GM21529 (cell line): ENCODE results near the gene EVX1.

ENCODE experiments used
- ATAC-seq: cut with Tn5 transposase; IDR thresholded peaks from one replicate; pipeline ENCODE4 v1.9.1; 2021; ENCODE audit not compliant: unreplicated experiment

The EVX1 gene

DNA sequence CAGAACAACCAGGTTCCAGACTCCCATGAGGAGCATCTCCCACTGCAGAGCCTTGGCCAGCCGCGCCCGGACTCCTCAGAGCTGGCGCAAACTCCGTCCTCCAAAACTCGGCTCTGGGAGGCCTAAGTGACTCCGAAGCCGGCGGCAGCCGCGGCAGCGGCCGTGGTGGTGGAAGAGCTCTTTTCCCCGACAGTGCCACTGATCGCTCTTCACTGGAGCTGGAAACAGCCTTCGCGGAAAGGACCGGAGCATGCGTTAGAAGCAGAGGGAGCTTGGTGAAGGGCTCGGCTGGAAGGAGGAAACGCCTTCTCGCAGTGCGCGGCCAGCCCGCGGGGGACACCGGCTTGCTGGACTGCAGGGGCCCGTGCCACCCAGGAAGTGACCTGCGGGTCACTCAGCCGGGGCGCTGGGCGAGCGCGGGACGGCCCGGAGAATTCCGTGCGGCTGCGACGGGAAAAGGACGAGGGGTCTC, 37.7 kb upstream of the EVX1 start:
- ATAC-seq = no peak

DNA sequence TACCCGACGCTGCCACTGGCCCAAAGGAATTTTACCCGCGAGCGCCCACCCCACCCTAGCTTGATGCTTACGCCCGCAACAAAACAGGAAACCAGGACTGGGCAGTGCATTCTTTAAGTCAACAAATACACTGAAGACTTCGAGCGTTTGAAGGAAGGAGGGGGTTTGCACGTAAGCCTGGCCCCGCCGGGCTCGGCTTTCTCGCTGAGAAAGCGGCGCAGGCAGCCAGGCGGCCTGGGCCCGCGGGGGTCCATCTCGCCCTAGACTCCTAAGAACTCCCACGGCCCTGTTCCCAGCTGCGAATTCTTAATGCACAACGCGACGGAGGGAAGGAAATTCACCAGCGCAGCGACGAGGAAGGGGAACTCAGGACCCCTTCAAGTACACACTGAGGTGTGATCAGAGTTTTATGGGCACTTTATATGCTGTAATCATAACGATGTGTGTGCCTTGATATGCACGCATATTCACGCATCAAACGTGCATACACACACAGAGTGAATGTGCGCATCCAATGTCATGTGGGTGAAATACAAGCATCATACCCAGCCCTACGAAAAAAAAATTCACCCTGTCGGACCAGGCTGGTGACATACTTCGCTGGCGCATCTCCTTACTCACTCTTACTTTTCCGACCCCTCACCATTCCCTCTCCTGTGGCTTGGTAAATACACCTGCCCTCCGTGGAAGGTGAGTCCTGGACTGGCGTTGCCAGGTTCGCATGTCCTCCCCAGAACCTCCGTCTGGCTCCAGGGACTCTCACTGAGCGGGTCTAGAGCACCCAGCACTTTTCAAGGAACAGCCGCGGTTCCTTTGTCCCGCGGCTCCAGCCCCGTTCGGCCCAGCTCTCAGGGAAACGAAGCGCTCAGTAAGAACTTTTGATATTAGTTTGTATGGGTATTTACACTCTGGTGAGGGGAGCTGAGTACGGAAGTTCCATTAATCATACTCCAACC, 37.0 kb upstream of the EVX1 start:
- no peak for ATAC-seq

DNA sequence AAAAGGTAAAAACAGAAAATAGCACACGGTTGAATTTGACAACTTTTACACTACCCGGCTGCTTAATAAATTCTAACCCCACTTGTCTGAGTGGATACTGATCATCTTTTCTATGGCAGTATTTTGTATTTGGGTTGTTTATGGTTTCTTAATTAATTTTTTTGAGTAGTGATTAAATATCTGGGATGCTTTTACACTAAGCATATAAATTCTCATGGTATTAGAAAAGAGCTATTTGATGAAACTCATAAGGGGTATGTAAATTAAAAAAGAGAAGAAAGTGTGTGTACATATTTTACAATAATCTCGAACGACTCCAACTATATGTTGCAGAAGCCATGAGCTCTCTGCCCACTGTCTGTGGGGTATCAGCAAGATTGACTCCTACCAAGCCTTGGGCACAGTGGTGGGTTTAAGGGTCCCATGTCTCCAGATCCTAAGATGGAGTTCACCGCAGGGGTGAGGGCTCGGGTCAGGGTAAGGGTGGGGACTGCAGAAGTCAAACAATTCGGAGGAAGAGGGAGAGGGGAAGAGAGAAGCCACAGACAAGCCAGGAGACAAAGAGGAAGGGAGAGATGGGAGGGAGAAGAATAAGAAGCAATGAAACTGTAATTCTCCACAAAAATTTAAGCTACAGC, 35.1 kb upstream of the EVX1 start:
- ATAC-seq = no peak

DNA sequence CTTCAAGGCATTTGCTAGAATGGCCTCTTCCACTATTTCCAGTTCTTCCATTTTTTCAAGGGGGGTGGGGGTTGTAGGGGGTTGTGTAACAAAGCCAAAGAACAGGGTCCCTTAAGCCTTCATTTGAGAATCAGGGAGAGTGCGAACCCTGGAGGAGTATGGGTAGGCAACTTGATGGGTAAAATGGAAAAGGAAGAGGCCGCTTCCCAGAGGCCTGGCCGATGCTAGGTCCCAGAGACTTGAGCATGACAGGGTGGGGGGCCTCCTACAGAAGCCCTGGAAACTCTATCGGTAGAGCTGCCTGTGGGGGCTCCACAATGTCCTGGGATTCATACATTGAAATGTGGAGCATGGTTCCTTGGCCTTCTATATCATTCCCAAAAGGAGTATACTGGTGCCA, 33.6 kb upstream of the EVX1 start:
- no peak for ATAC-seq

DNA sequence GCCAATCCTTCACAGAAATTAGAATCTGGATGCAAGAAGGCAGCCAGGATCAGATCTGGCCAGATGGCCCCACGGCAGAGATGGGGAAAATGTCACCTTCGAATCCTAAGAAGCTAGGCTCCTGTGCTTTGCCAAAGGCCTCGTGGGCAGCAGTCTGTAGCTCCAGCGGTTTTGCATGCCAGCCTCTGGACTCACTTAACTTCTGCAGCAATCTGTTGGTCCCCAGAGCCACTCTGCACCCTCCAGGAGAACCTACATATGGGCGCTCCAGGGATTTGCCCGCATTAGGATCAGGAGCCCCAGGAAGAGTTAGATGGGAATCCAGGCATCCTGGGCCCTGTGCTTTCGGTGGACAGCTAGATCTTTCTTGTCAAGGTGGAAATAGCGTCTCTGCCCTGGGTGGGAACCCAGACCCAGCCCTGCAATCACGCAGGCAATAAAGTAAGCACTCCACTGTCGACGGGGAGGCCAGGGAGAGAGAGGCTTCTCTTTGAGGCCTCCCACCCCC, 32.6 kb upstream of the EVX1 start:
- ATAC-seq = no peak

DNA sequence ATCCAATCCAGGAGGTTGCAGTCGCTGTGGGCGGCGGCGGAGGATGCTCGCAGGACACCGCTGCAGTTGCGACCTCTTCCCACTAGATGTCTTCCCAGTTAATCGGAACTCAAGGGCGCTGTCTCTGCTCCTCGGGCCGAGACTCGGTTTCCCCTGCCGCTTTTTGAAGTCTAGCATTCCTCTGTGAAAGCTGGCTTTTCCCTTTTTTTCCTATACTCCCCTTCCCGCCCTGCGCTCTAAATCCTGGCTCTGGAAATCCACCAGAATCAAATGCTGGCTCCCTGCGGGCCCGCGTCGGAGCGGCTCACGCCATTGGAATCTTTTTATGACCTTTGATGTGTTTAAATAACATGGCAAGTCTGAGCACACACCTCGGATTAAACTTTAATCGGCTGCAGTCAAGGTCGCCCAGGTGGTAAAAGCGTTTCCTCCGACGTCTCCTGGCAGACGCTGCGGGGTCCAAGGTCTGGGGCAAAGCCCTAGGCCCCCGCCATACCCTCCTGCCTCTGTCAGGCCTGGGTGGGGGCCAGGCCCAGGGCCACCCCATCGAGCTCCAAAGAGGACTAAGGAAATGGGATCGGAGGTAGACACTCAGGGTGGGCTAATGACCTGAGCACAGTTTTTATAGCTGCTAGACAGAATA, 32.0 kb upstream of the EVX1 start:
- ATAC-seq = no peak

DNA sequence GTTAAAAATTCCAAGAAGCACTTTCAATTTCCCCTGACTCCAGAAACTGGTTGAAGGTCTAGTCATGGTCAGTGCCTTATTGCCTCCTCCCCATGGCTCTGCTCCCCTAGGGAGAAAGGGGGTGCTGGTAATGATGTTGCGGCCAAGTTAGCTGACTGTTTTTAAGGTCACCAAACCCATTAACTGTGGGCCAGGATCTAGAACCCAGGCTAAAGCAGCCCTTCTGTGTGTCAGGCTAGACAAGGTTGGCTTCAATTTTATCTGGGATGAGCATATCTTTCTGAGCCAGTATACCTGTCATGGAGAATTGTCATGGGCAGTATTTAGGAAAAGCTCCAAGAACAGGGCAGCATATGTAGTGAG, 31.5 kb upstream of the EVX1 start:
- ATAC-seq = no peak

DNA sequence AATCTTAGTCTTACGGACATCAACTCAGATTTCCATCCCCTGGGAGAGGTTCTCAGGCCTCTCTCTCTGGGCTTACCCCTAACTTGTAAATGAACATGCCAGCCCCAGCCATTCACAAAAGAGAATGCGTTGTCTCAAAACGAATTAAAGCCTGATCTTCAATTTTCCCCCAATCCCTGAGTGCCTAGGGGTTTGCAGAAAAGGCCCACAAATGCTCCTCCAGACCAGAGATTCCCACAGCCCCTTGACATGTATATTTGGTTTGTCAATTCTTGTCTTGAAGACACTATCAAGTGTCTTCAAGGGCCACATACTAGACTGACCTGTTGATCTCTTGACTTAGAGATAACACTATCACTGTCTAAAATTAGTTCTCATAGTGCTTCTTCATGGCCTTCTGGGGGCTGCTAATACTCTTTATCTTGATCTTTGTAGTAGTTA, 30.8 kb upstream of the EVX1 start:
- ATAC-seq = no peak

DNA sequence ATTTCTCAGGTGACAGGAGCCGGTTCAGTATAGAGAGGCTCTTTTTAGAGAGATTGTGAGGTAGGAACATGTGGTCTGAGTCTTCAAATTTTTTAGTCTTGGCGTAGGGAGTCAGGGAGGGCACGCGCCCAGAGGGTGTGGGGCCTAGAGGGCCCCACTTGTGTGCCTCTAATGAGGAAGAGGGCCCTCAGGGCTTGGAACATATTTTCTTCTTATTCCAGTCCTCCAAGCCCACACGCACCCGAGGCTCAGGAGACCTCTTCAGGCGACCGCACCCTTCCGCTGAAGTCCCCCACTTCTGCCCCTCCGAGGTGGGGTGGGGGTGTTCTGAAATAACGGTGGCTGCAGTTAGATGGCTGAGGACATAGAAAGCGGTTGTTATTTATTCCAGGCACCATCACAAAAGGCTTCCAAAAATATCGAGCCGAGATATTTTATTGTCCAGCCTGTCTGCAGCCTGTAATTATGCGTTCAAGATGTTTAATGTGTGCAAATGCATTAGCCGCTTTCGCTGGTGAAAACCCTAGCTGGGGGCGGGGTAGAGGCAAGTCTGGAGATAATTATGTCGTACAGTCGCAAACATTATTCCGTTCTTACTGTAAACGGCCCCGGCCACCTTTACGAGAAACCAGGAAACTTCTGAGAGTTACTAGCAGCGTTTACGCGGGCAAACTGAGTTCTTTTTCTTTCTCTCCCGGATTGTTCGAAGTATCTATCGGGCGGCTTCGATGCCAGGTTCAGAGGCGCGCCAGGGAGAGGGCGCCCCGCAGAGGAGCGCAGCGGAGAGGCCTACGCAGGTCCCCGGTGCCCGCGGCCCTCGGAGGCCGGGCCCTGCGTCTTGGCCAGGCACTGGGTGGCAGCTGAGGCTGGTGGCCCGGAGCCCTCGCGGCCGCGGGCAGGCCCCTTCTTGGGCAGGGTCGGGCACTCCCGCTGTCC, 29.8 kb upstream of the EVX1 start:
- no peak for ATAC-seq

DNA sequence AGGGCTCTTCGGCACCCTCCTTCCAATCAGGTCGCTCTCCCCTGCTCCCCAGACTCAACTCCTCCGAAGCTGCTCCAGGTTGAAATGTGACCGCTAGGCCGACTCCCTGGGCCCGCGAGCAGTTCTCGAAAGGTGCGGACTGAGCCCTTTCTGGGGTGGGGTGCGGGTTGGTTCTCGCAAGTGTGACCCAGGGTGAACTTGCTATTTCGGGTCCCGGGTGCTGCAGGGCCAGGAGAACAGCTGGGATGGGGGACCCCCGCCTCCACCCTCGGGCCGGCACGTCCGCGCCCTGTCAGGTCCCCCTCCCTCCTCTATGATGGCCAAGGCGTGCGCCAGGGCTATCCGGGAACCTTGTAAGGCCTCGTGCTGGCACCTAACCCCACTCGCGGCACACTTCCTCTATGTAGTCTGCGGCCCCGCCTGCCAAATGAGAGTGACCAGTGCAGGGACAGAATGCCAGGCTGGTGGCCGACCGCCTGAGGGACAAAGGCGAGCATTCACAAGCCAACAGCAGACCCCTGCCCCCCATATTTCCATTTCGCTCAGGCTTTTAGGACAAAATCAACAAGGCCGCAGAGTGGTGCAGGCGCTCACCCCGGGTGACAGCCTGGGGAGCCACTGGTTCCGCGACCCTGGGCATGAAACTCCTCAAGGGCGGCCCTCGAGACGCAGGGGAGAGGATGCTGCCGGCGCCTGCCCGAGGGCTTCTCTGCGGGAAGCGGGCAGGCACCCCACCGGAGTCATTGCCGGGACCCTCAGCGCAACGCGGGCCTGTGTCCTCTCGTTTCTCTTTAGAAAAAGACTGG, 29.0 kb upstream of the EVX1 start:
- no peak for ATAC-seq

DNA sequence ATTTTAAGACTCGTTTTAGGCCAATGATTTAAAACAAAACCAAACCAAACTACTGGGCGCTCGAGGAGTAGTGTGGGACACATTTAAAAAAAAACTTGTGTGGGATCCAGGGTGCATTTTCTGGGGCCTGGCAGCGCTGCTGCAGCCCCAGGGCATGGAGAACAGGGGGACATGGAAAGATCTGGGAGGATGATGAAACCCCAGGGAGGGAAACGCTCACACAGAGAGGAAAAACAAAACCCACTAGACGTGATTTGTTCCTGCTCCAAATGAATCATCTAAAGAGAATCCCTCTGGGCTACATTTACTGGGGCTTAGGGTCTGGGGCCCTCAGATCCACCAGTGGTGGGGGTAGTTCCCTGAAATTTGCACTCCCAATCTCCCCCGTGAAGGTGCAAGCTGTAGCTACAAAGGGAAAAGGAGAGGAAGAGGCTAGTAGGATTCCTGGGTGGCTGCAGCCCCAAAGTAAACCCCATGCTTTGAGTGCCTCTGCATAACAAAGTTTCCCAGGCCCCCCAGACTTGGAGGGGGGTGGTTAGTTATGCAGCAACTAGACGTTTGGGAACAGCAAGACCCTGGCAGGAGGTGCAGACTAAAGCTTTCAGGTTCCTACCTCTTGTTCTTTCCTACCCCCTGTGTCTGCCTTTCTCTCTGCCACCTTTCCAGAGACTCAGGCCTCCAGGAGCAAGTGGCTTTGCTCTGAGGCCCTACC, 28.2 kb upstream of the EVX1 start:
- ATAC-seq = no peak

DNA sequence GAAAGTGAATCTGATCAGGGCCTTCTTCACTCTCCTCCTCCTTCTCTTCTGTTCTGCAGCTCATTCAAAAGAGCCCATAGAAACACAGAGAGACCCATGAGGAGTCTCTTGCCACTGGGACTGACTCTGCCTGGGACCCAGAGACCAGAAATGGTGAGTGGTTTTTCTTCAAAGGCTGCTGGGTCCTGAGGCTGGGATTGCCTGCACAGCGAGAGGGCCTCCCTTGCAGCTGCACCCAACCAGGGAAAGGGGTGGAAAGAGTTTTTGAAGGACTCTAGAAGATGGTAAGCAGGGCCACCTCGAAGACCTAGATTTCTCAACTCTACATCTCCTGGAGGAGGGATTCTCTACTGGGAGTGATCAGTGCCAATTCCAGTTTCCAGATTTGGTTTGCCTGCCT, 27.2 kb upstream of the EVX1 start:
- no peak for ATAC-seq

DNA sequence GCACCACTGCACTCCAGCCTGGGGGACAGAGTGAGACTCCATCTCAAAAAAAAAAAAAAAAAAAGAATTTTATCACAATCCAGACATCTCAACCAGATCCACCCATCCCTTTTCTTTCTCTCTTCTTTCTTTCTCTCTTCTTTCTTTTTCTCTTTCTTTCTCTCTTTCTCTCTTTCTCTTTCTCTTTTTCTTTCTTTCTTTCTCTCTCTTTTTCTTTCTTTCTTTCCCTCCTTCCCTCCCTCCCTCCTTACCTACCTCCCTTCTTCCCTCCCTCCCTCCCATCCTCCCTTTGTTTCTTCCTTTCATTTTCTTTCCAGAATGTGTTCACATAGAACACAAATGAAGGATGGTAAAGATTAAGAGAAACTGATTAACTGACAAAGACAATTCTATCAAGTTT, 24.7 kb upstream of the EVX1 start:
- ATAC-seq = no peak

DNA sequence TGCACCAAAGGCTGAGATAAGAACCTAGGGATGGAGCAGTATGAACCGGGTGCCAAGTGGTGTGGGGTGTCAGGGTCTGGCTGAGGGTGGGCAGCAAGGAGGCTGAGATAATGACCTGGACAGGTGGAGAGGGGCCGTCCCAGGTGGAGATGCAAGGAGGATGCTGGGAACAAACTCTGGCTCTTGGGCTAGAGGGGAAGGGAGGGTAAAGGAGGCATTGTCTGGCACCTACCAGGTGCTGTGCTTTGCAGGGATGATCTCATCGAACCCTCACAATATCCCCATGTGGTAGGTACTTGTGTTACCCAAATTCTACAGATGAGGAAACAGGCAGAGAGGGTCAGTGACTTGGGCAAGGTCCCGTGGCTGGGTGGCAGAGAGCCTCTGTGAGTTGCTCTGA, 22.8 kb upstream of the EVX1 start:
- no peak for ATAC-seq

DNA sequence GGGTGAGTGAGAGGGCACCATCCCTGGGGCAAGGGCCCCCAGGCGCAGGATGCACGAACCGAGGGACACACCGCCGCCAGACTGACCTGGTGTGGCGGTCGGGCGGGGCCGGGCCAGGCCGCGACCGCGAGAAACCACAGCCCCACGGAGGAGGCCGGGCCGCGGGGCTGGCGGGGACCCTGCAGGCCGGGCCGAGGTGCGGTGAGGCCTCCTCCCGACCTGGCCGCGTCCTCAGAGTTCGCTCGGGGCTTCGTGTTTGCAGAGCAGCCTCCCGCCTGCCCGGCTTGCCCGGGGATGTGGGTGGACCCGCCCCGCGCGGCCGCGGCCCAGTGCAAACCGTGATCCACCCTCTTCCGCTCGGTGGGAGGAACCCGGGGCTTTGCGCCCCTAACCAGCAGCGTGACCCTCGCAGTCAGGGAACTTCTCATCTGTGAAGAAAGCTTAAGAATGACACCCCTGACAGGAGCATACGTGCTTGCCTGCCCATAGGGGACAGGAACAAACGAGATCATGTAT, 22.1 kb upstream of the EVX1 start:
- ATAC-seq = no peak

DNA sequence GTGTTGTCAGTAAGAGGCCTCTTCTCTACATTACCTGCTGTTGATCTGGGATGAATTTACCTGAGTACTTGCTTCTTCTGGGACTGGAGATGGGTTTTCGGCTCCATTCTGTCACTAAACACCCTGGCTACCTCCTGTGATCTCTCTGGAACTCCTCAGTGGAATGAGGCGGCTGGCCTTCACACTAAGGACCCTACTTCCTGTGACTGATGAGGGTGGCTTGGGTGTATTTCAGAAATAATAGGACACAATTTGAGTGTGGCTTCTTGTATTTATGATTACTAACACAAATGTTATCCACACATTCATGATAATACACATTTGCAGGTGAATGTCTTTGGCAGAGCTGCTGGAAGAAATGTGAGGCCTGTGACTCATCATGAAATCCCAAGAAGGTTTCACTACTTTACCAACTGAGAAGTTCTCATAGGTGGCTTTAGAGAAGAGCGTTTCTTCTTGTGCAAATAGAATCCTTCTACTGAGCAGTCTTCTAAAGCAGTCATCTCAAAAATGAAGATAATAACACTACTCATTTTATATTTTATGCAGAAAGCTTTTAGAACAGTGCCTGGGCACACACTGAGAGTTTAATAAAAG, 21.3 kb upstream of the EVX1 start:
- ATAC-seq = no peak

DNA sequence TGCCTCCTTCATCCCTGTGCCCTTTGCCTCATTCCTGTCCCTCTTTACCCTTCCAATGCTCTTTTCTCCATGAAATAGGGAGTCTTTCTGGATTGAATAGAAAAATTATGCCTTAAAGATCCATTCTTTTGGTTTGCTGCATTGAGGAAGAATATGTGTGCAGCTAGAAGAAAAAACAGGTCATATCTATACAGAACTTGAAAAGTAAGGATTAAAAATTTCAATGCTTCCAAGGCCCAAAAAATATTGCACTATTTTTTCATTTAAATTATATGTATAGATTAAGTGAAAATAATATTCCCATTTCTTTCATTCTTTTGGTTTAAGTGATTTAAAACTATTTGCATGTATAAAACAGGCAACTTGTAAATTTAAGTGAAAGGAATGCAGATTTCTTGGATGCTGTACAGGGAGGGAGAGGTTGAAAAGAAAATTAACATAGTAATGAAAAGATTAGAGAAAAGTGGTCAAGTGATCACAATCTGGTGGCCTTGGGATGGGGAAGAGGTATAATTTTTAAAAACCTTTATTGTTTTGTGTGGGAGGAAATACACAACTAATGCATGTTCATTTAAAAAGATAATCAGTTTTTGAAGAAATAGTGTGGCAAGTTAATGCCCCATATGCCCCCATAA, 18.5 kb upstream of the EVX1 start:
- no peak for ATAC-seq
